IPS-NIHi7 (cell line): ENCODE measurements around the gene C1orf87.
A peak's percentile ranks its signal among the peaks of the same experiment; 100 is the strongest.

Experiments used
- DNase-seq: peaks from one replicate; pipeline ENCODE4 v3.0.0; 2012; ENCODE audit warnings: mixed read lengths; ENCODE audit errors: extremely low spot score

Gene C1orf87

DNA sequence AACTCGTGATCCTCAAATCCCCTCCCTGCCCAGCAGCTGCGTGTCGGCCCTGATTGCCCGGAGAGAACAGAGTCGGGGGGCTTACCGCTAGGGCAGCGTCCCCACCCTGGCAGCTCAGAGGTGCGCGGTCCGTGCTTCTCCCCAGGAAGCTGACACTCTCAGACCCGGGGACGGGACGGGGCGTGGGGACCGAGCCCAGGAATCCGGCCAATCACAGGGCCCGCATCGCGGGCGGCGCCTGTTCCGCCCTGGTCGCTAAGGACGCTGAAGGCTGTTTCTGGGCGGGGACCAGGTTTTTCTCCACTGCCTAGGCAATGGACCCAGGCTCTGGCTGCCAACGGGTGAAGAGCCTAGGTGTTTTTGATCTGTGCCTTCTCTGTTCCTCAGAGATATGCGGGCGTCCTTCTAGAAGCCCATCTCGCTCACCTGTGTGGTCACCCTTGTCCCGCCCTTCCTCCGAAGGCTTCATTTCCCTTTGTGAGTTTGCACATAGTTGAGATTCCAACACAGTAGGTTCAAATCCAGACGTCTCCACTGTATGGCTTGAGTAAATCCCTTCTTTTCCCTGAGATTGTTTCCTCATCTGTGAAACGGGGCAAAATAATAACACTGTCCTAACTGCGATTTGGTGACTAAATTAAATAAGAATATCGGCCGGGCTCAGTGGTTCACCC is at the start of gene C1orf87:
C1orf87 (minus strand) TSS at position 166 of the 674 bp plus-strand sequence. CDS start 1,127 bp downstream, outside the sequence.
- DNase-seq: peak; percentile 79

DNA sequence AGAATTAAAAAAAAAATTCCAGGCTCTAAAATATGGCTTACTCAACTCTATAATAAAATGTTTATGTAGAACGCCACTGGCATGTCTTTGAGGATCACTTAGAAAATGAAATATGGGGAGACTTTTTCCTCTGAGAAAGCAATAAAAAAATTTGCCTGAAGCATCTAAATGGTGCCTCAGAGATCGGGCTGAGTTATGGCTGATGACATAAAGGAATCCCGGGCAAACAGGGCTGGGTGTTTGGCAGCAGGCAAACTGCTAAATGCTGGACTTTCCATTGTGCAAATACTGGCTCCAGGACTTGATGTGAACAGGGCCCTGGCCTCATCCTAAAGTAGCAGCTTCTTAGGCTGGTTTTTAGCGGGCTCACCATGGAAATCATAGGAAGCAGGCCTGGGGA is 44.5 kb upstream of the C1orf87 start:
- DNase-seq: no peak

- DNase-seq: no peak
Measured at GRCh38 chr1:60114745-60115318, 41.3 kb upstream of the C1orf87 start.

DNA sequence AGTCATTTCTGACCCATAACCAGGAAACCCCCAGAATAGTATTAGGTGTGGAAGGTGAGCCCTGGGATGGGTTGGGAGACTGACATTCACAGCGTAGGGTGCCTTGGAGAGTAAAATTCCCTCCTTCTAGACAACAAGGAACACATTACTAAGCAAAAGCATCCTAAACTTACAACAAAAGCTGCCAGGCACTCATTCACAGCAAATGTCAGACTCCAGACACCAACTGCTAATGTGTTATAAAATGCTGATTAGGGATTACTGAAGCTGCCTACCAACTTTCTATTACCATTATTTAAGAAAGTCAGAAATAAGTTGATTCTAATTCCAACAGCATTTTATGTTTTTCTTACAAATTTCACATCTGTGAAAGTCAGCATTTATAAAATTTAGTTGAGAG is 40.0 kb upstream of the C1orf87 start:
- DNase-seq: no peak

DNA sequence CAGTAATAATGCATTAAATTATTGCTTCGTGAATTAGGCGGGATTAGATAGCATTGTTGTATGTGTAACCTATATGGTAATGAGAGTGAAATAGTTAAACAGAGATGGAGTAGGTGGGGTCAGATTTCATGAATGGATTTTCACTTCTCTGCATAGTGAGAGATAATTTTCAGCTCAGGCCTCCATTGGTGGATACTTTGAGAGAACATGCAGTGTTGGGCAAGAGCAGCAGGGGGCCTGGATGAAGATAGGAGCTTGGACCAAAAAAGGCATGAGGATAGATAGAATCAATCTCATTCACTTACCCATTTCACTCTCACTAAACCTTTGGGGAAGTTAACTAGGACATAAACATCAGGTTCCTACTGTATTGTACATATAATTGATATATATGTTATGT is 39.5 kb upstream of the C1orf87 start:
- no peak for DNase-seq

- no peak for DNase-seq
Measured at GRCh38 chr1:60111716-60112115, 38.1 kb upstream of the C1orf87 start.

- no peak for DNase-seq
Measured at GRCh38 chr1:60111118-60111517, 37.5 kb upstream of the C1orf87 start.

DNA sequence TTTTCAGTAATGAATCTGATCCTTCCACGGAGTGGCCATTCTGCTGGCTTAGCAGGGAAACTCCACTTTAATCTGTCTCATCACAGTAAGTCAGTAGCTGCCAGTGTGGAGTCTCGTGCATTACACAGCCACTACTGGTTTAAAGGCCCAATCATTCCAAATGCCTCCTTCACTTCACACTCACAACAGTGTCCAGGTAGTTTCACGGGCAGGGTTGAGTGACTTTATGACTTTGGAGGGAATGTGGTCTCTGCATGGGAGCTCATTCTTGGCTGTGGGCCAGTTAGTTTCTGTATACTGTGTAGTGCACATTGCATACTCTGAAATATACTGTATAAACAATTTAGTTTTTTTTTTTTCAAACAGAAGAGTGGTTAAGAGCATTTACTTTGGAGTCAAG is 34.6 kb upstream of the C1orf87 start:
- no peak for DNase-seq

- no peak for DNase-seq
Measured at GRCh38 chr1:60103186-60103585, 29.6 kb upstream of the C1orf87 start.

- no peak for DNase-seq
Measured at GRCh38 chr1:60102267-60103061, 28.9 kb upstream of the C1orf87 start.

- no peak for DNase-seq
Measured at GRCh38 chr1:60101516-60101915, 27.9 kb upstream of the C1orf87 start.

DNA sequence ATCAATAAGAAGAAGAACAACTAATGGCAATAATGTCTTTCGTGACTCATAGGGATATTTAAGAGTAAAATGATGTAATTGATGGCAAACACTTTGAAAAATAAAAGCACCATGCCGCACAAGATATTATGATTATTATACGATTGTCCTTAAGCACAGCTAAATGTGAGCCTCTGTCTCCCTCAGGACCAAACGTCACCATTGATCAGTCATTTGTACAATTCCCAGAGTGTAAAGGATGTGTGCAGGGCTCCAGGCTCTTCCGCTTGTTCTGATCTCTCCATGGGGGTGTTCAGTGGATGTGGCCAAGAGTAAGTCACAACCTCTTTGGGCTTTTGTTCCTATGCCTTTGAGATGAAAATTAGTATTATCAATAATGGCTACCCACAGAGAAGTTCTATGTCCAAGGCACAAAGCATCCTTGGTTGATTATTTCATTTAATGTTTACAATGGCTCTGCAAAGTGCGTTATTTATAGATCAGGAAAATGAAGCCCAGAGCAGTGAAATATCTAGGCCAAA is 17.7 kb upstream of the C1orf87 start:
- no peak for DNase-seq

DNA sequence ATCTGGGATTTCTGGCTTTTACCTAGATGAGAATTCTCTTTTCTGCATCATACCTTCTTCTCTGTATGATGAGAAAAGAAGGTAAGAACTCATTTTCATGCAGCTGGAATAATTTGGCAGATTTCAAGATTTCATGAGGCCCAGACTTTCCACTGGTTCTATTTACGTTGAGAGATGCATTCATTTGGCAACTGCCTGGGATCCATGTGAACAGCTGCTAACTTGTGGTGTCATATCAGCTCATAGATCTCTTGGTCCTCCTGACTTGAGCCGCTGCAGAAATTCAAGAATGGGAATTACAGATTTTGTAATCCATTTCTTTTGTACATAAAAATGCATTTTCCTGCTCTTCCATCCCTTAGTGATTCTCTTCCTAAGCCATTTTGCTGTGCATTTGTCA is 17.1 kb upstream of the C1orf87 start:
- no peak for DNase-seq

DNA sequence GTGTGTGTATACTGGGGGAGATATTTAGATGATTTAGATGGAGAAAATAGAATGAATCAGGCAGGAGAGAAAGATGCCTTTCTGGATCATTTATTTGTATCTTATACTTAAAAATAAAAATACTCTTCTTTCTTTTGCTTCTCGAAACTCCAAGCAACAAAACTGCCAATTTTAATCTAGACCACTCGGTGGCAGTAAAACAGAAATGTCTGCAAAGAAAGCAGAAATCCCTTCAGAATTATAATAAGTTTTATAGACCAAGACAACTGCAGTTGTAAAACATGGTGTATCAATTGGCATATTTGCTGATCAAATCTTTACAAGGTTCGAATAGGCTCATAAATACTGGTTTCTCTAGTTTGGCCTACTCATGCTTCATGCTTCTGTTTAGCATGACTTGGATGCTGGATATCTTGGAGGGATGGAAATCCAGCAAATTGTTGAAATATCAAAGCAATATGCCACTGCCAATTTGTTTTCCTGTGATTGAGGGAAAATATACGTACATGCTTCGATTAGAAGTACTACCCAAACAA is 15.1 kb upstream of the C1orf87 start:
- DNase-seq: no peak

GRCh38 chr1:60087681-60088080 is 14.1 kb upstream of the C1orf87 start:
- no peak for DNase-seq

- DNase-seq: no peak
Measured at GRCh38 chr1:60078182-60078581, 4.6 kb upstream of the C1orf87 start.

DNA sequence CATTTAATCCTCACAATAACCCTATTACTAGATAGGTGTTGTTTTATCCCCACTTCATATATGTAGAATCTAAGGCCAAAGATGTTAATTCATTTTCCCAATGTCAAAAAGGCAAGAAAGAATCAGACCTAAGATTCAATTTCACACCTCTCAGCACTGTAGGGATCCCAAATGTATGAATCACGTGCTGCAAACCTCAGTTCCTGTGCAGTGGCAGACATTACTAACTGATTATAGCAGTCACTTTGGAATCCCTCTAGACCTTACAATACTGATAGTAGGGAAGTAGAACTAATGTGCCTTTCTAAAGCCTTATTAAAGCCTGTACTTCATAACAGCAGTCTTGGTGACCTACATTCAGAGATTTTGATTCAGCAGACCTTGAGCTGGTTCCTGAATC is 2.3 kb downstream of the C1orf87 start:
- no peak for DNase-seq

- DNase-seq: no peak
Measured at GRCh38 chr1:60069691-60070090, 3.9 kb downstream of the C1orf87 start.

GRCh38 chr1:60068393-60069045 is 5.1 kb downstream of the C1orf87 start:
- no peak for DNase-seq

DNA sequence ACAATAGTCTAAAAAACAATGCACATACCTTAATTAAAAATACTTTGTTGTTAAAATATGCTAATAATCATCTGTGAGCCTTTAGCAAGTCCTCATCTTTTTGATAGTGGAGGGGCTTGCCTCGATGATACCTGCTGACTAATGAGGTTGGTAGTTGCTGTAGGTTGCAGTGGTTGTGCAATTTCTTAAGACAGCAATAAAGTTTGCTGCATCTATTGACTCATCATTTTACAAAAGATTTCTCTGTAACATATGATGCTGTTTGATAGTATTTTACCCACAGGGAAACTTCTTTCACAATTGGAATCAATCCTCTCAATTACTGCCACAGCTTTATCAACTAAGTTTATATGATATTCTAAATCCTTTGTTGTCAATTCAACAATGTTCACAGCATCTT is 7.6 kb downstream of the C1orf87 start:
- no peak for DNase-seq

- DNase-seq: no peak
Measured at GRCh38 chr1:60065199-60065598, 8.4 kb downstream of the C1orf87 start.

DNA sequence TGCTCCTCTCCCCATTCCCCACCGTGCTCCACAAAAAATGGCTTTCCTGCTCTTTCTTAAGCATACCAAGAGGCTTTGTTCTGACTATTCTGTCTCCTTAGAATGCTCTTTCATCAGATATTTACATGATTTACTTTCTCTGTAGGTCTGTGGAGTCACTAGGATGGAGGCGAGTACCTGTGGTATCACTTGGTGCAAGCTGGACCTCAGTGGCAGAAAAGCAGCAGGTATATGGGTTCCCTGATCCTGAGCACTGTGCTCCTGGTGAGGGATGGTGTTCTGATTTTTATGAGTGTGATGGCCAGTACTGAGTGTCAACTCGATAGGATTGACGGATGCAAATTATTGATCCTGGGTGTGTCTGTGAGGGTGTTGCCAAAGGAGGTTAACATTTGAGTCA is 10.0 kb downstream of the C1orf87 start:
- DNase-seq: no peak
